Adrenal gland (tissue), 5 donors: ENCODE measurements around the gene EFR3B.

Experiments
- CTCF ChIP-seq, 6 experiments: fragments of 450-650 bp in 4 of 6; fragments of 200-600 bp in 2 of 6; sonication (generic) in 1 of 6; IDR thresholded peaks; 1 replicate in 5 of 6; 2 replicates in 1 of 6; pipeline versions ENCODE4 v1.5.1 to v1.8.0; 2016 to 2021; ENCODE audit warnings: antibody characterized with exemption in 6 of 6, mild to moderate bottlenecking in 2 of 6, moderate library complexity in 1 of 6
- POLR2A ChIP-seq, 2 donors: fragments of 450-650 bp; IDR thresholded peaks; one replicate each; pipeline ENCODE4 v1.6.1; 2017; ENCODE audit warnings: antibody characterized with exemption in 2 of 2, mild to moderate bottlenecking in 2 of 2, moderate library complexity in 1 of 2
- donor health status: DM: no; HTN: no; CAD: no.

- TF ChIP-seq CTCF (IDR thresholded peaks at IDR 0.05) (no peak), POLR2A (IDR thresholded peaks at IDR 0.05) (no peak)
These were observed 134.3 kb downstream of the EFR3B start for GRCh38 chr2:25176138-25176537.
